H1 (cell line): Measurements from ENCODE around the gene ERVW-1. TPM values are rescaled to one million over a fixed set of nuclear protein-coding genes. Genes with fewer than 3 reads are reported as not detected.

Experiments
- CTCF ChIP-seq, 3 experiments: IDR thresholded peaks; 1 replicate in 2 of 3; 2 replicates in 1 of 3; pipeline versions ENCODE4 v1.5.1 to v1.6.1; 2011; ENCODE audit warnings: low read length in 3 of 3, mild to moderate bottlenecking in 3 of 3, inconsistent platforms in 2 of 3, low read depth in 1 of 3, moderate library complexity in 1 of 3; ENCODE audit not compliant: insufficient read depth in 1 of 3; ENCODE audit errors: control extremely low read depth in 1 of 3
- EGR1 ChIP-seq: IDR thresholded peaks from 2 replicates; pipeline ENCODE4 v1.6.1; 2011; ENCODE audit warnings: low read depth, low read length, borderline replicate concordance
- EP300 ChIP-seq, 2 experiments: IDR thresholded peaks; 1 replicate in 1 of 2; 2 replicates in 1 of 2; pipeline ENCODE4 v1.6.1; 2011 to 2012; ENCODE audit warnings: low read depth in 2 of 2, low read length in 2 of 2, mild to moderate bottlenecking in 2 of 2, borderline replicate concordance in 1 of 2, inconsistent platforms in 1 of 2, moderate library complexity in 1 of 2
- KDM1A ChIP-seq: fragments of 200-600, 300-600 bp; sonication (generic); IDR thresholded peaks from 2 replicates; pipeline ENCODE4 v1.7.1; 2016; ENCODE audit warnings: mild to moderate bottlenecking, low read length, borderline replicate concordance
- RAD21 ChIP-seq, 2 experiments: IDR thresholded peaks in 1 of 2; conservative IDR thresholded peaks in 1 of 2; 2 replicates each; pipeline ENCODE4 v1.6.1; 2011; ENCODE audit warnings: low read depth in 2 of 2, low read length in 2 of 2, improper control_type of control experiment in 1 of 2, inconsistent platforms in 1 of 2, mild to moderate bottlenecking in 1 of 2, moderate library complexity in 1 of 2
- SIRT6 ChIP-seq: IDR thresholded peaks from one replicate; pipeline ENCODE4 v1.7.1; 2012; ENCODE audit warnings: low read length, inconsistent platforms
- SRF ChIP-seq: IDR thresholded peaks from 2 replicates; pipeline ENCODE4 v1.6.1; 2011; ENCODE audit warnings: mild to moderate bottlenecking, low read depth, low read length, moderate library complexity
- polyA plus RNA-seq, 7 experiments: library from polyadenylated mRNA; depleted of rRNA in 3 of 7; stranded (reverse) in 5 of 7; unstranded in 2 of 7; fragments of >200 nt in 5 of 7; fragments of 200-250 nt in 2 of 7; gene quantifications; 1 replicate in 5 of 7; 2 replicates in 1 of 7; 4 replicates in 1 of 7; pipeline versions ENCODE4 v1.2.1 to v1.2.3, GENCODE V29; 2011 to 2013; ENCODE audit warnings: missing spikeins in 2 of 7, mixed read lengths in 2 of 7
- total RNA-seq: library from RNA; stranded (reverse); fragmentation: NEBNext Ultra II Directional; extraction: Animal tissue kit (Norgen Biotek cat#: 25700); gene quantifications from 2 replicates; pipeline ENCODE4 v1.2.1, GENCODE V29; 2021

The ERVW-1 gene
- total and polyA plus RNA-seq, 2 of the 8 experiments (the other 6 are each of a cell fraction or from before 2014, with no cell fraction given) = 0.08 TPM; not detected in 1

- TF ChIP-seq CTCF (IDR thresholded peaks at IDR 0.05; ENCODE audit: control extremely low read depth in 1 of 3, insufficient read depth in 1 of 3, low read depth in 1 of 3, low read length in 3 of 3) = peak in 2 of 3 experiments; percentile 20 to 28; a peak in 1 of 4 replicates
- no peak for TF ChIP-seq EGR1
- TF ChIP-seq SRF = no peak
- no peak for TF ChIP-seq EP300 (IDR thresholded peaks at IDR 0.05; ENCODE audit: borderline replicate concordance in 1 of 2, low read depth in 2 of 2, low read length in 2 of 2)
- TF ChIP-seq SIRT6 = no peak
- TF ChIP-seq KDM1A = no peak
- peak; percentile 19 to 40 for TF ChIP-seq RAD21 (IDR thresholded peaks at IDR 0.05 in 1 of 2, conservative IDR thresholded peaks at IDR 0.05 in 1 of 2; ENCODE audit: low read depth in 2 of 2, low read length in 2 of 2)
- TF ChIP-seq, all 59 proteins: peak for 2
These were observed 52.3 kb downstream of the ERVW-1 start (continued) for GRCh38 chr7:92425311-92425947.
